Esophagus squamous epithelium (tissue), 4 donors: ENCODE results near the gene STX18.

Experiments used
- CTCF ChIP-seq, 6 experiments: fragments of 450-650 bp in 4 of 6; fragments of 200-600 bp in 2 of 6; sonication (generic) in 2 of 6; IDR thresholded peaks; one replicate each; pipeline ENCODE4 v1.5.1; 2016 to 2019; ENCODE audit warnings: antibody characterized with exemption in 6 of 6, mild to moderate bottlenecking in 4 of 6, moderate library complexity in 4 of 6
- POLR2A ChIP-seq, 4 donors: fragments of 450-650 bp; IDR thresholded peaks; one replicate each; pipeline ENCODE4 v1.6.1; 2017; ENCODE audit warnings: antibody characterized with exemption in 4 of 4, mild to moderate bottlenecking in 4 of 4, moderate library complexity in 3 of 4

DNA sequence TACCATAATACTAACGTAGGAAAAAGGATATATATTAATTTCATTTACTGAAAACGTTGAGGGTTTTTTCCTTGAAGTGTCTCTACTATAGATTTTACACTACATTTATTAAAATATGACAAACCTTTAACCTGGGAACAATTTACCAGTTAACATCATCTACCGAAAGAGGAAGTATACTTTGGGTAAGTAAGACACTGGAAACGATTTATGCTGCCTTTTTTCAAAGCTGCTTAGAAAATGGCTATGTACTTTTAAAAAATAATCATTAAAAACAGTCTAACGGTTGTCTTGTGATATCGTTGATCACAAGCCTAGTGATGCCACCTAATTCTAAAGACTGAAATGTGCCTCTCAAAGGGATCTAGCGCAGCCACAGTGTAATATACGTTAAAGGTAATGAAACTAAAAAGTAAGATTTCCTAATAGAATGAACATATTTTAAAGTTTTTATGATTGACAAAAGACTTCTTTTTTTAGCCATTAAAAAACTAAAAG is 50.4 kb downstream of the STX18 start:
- TF ChIP-seq CTCF (IDR thresholded peaks at IDR 0.05) (no peak), POLR2A (IDR thresholded peaks at IDR 0.05) (no peak)
